ENCODE measurements around the gene FCRL6. TPM values are rescaled to one million over a fixed set of nuclear protein-coding genes. Genes with fewer than 3 reads are reported as not detected.

FCRL6 gene
- total and polyA plus RNA-seq, 2 donors (not counting 3 experiments of a cell fraction or from before 2014, with no cell fraction given): 0.06 TPM; not detected in 1

DNA sequence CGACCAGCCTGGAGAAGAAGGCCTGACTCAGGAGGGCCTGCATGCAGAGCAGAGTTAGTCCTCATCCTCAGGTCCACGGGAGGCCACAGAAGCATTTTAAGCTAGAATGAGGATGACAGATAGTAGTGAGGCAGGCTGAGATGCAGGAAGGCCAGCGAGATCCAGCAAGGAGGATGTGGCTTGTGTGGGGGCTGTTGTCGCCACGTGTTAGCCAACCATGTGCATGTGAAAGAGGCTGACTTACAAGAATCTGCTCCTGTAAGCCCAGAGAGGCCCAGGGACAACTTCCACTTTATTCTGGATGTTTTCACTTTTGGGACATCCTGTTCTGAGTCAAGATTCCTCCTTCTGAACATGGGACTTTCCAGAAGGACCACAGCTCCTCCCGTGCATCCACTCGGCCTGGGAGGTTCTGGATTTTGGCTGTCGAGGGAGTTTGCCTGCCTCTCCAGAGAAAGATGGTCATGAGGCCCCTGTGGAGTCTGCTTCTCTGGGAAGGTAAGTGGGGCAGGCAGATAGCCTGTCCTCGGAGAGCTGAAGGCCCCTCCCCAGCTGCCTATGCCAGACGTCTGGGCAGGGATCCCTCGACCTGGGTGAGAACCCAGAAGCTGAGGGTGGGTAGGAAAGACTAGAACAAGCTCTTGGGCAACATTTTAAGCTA, 24.4 kb downstream of the FCRL6 start, which contains the start of gene SLAMF8:
SLAMF8 (plus strand) TSS at position 433 of the 661 bp plus-strand sequence; CDS start at position 459, 26 bp downstream.
- Histone ChIP-seq H3K27me3 (ENCODE audit: control insufficient read depth in 2 of 2, insufficient read depth in 2 of 2, low read length in 2 of 2) (peaks cover 13 to 16% of the 10 kb centered on the region in 2 experiments), H3K9me3 (replicated peaks; ENCODE audit: control insufficient read depth, insufficient read depth, low read length) (no peaks in the 10 kb centered on the region), H3K4me2 (ENCODE audit: insufficient read depth, low read length) (no peak within 1 kb of the TSS), H3K4me1 (ENCODE audit: control insufficient read depth, extremely low read depth, insufficient read depth, low read length) (no peaks in the 10 kb centered on the region), H3K79me2 (ENCODE audit: control insufficient read depth, insufficient read depth, low read length) (no peaks in the 10 kb centered on the region), H4K20me1 (replicated peaks; ENCODE audit: control insufficient read depth, extremely low read depth, insufficient read depth, low read length) (no peaks in the 10 kb centered on the region), H3K4me3 (replicated peaks in 1 of 3; ENCODE audit: insufficient read depth in 1 of 3, low read depth in 1 of 3, low read length in 3 of 3) (no peak within 1 kb of the TSS), H3K36me3 (ENCODE audit: control insufficient read depth in 2 of 2, extremely low read depth in 1 of 2, insufficient read depth in 2 of 2, low read length in 2 of 2) (no peaks in the 10 kb centered on the region), H3K9me1 (replicated peaks; ENCODE audit: control insufficient read depth, extremely low read depth, insufficient read depth, low read length) (no peaks in the 10 kb centered on the region), H2AFZ (ENCODE audit: low read depth, low read length) (no peak within 1 kb of the TSS), H3K27ac (ENCODE audit: insufficient read depth, low read depth, low read length) (no peak within 1 kb of the TSS), H3K9ac (replicated peaks; ENCODE audit: extremely low read depth, insufficient read depth, low read length) (no peak within 1 kb of the TSS)
- TF ChIP-seq FOS (IDR thresholded peaks at IDR 0.05; ENCODE audit: borderline replicate concordance, insufficient read depth, low read length) (no peak), POLR2AphosphoS5 (IDR thresholded peaks at IDR 0.05; ENCODE audit: insufficient read depth, low read depth, low read length) (no peak), POLR2A (IDR thresholded peaks at IDR 0.05; ENCODE audit: low read depth, low read length) (no peak), GATA2 (IDR thresholded peaks at IDR 0.05; ENCODE audit: insufficient read depth, insufficient read length, low read depth, low read length) (no peak), EZH2 (IDR thresholded peaks at IDR 0.05; ENCODE audit: borderline replicate concordance, low read depth, low read length, severe bottlenecking) (no peak), JUN (IDR thresholded peaks at IDR 0.05; ENCODE audit: borderline replicate concordance, insufficient read depth, insufficient read length, low read depth) (no peak), MYC (IDR thresholded peaks at IDR 0.05; ENCODE audit: low read depth, low read length) (no peak)
- TF ChIP-seq, protein P1, sequence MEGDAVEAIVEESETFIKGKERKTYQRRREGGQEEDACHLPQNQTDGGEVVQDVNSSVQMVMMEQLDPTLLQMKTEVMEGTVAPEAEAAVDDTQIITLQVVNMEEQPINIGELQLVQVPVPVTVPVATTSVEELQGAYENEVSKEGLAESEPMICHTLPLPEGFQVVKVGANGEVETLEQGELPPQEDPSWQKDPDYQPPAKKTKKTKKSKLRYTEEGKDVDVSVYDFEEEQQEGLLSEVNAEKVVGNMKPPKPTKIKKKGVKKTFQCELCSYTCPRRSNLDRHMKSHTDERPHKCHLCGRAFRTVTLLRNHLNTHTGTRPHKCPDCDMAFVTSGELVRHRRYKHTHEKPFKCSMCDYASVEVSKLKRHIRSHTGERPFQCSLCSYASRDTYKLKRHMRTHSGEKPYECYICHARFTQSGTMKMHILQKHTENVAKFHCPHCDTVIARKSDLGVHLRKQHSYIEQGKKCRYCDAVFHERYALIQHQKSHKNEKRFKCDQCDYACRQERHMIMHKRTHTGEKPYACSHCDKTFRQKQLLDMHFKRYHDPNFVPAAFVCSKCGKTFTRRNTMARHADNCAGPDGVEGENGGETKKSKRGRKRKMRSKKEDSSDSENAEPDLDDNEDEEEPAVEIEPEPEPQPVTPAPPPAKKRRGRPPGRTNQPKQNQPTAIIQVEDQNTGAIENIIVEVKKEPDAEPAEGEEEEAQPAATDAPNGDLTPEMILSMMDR (IDR thresholded peaks at IDR 0.05; ENCODE audit: extremely low read depth in 1 of 2, insufficient read depth in 1 of 2, low read depth in 1 of 2, low read length in 2 of 2): no peak
- TF ChIP-seq, protein P2, sequence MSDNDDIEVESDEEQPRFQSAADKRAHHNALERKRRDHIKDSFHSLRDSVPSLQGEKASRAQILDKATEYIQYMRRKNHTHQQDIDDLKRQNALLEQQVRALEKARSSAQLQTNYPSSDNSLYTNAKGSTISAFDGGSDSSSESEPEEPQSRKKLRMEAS (IDR thresholded peaks at IDR 0.05; ENCODE audit: insufficient read depth, insufficient read length): no peak
- DNase-seq (ENCODE audit: low read depth, low spot score): no peak
- no TSS peak for BruUV-seq (replicated peaks)
- intact Hi-C loops (cut with micrococcal nuclease) (no loop called here), dilution Hi-C loops (cut with MboI; ENCODE audit: extremely low pct_ligation_motif_present, low sequenced_read_pairs) (no loop called here)
- ChIA-PET POLR2A (interaction anchor here (0.6 kb wide), 1 partner anchor 343 kb away, joined by 4 read pairs; no protein-coding TSS in a partner anchor), CTCF (interaction anchor here (0.6 to 9.0 kb wide), 4 partner anchors 27 to 181 kb away, joined by 3 to 71 read pairs (median 4); partner anchors contain the start of gene DUSP23)
- FAIRE-seq: no peak
